ENCODE results near the gene LACC1.

Gene LACC1

GRCh38 chr13:43865892-43866291 is 13.8 kb upstream of the LACC1 start:
- Histone ChIP-seq H3K27me3 (replicated peaks; ENCODE audit: control insufficient read depth, insufficient read depth, low read length) (no peaks in the 10 kb centered on the region), H3K4me3 (replicated peaks; ENCODE audit: low read depth, low read length) (no peak overlapping the region), H3K36me3 (ENCODE audit: control insufficient read depth, insufficient read depth, low read length) (no peaks in the 10 kb centered on the region)
- TF ChIP-seq, protein P1, sequence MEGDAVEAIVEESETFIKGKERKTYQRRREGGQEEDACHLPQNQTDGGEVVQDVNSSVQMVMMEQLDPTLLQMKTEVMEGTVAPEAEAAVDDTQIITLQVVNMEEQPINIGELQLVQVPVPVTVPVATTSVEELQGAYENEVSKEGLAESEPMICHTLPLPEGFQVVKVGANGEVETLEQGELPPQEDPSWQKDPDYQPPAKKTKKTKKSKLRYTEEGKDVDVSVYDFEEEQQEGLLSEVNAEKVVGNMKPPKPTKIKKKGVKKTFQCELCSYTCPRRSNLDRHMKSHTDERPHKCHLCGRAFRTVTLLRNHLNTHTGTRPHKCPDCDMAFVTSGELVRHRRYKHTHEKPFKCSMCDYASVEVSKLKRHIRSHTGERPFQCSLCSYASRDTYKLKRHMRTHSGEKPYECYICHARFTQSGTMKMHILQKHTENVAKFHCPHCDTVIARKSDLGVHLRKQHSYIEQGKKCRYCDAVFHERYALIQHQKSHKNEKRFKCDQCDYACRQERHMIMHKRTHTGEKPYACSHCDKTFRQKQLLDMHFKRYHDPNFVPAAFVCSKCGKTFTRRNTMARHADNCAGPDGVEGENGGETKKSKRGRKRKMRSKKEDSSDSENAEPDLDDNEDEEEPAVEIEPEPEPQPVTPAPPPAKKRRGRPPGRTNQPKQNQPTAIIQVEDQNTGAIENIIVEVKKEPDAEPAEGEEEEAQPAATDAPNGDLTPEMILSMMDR (IDR thresholded peaks at IDR 0.05; ENCODE audit: insufficient read depth, low read length, poor library complexity, severe bottlenecking): no peak
- no peak for DNase-seq (ENCODE audit: extremely low read depth, insufficient read length)

- no peaks in the 10 kb centered on the region for H3K36me3 ChIP-seq (ENCODE audit: control insufficient read depth, insufficient read depth, low read length)
- no peak overlapping the region for H3K4me3 ChIP-seq (replicated peaks; ENCODE audit: low read depth, low read length)
- TF ChIP-seq, protein P1 (IDR thresholded peaks at IDR 0.05; ENCODE audit: insufficient read depth, low read length, poor library complexity, severe bottlenecking): no peak
- H3K27me3 ChIP-seq (replicated peaks; ENCODE audit: control insufficient read depth, insufficient read depth, low read length): no peaks in the 10 kb centered on the region
- no peak for DNase-seq (ENCODE audit: extremely low read depth, insufficient read length)
Measured at GRCh38 chr13:43872181-43872580, 7.5 kb upstream of the LACC1 start.

GRCh38 chr13:43874504-43875092 is 5.1 kb upstream of the LACC1 start:
- peak; percentile 3 for DNase-seq (ENCODE audit: extremely low read depth, insufficient read length)
- TF ChIP-seq, protein P1 (IDR thresholded peaks at IDR 0.05; ENCODE audit: insufficient read depth, low read length, poor library complexity, severe bottlenecking): peak; percentile 42
- Histone ChIP-seq H3K27me3 (replicated peaks; ENCODE audit: control insufficient read depth, insufficient read depth, low read length) (no peaks in the 10 kb centered on the region), H3K36me3 (ENCODE audit: control insufficient read depth, insufficient read depth, low read length) (no peaks in the 10 kb centered on the region), H3K4me3 (replicated peaks; ENCODE audit: low read depth, low read length) (no peak overlapping the region)

DNA sequence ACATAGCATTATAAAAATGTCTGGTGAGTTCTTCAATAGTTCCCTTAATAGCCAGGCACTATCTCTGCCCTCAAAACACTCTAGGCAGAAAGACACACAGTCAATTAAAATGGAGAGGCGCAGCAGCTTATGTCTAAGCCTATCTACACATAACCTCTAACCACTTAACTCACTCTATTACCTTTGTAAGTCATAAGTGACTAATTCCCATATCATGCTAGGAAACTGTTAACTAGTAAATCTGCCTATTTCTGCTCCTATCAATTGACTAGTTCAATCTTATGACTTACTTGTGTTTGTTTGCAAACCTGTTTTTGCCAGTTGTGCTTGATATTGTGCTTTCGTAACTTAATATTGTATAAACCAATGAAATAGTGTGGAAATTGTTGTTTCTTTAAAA is 3.3 kb upstream of the LACC1 start:
- DNase-seq (ENCODE audit: extremely low read depth, insufficient read length): no peak
- TF ChIP-seq, protein P1 (IDR thresholded peaks at IDR 0.05; ENCODE audit: insufficient read depth, low read length, poor library complexity, severe bottlenecking): no peak
- Histone ChIP-seq H3K27me3 (replicated peaks; ENCODE audit: control insufficient read depth, insufficient read depth, low read length) (no peaks in the 10 kb centered on the region), H3K36me3 (ENCODE audit: control insufficient read depth, insufficient read depth, low read length) (no peaks in the 10 kb centered on the region), H3K4me3 (replicated peaks; ENCODE audit: low read depth, low read length) (no peak overlapping the region)

- Histone ChIP-seq H3K36me3 (ENCODE audit: control insufficient read depth, insufficient read depth, low read length) (no peaks in the 10 kb centered on the region), H3K27me3 (replicated peaks; ENCODE audit: control insufficient read depth, insufficient read depth, low read length) (no peaks in the 10 kb centered on the region), H3K4me3 (replicated peaks; ENCODE audit: low read depth, low read length) (no peak overlapping the region)
- DNase-seq (ENCODE audit: extremely low read depth, insufficient read length): no peak
- TF ChIP-seq, protein P1 (IDR thresholded peaks at IDR 0.05; ENCODE audit: insufficient read depth, low read length, poor library complexity, severe bottlenecking): no peak
Measured at GRCh38 chr13:43877326-43877725, 2.4 kb upstream of the LACC1 start.

GRCh38 chr13:43877766-43878165 is 1.9 kb upstream of the LACC1 start:
- Histone ChIP-seq H3K27me3 (replicated peaks; ENCODE audit: control insufficient read depth, insufficient read depth, low read length) (no peaks in the 10 kb centered on the region), H3K4me3 (replicated peaks; ENCODE audit: low read depth, low read length) (no peak overlapping the region), H3K36me3 (ENCODE audit: control insufficient read depth, insufficient read depth, low read length) (no peaks in the 10 kb centered on the region)
- DNase-seq (ENCODE audit: extremely low read depth, insufficient read length): peak; percentile 2
- TF ChIP-seq, protein P1 (IDR thresholded peaks at IDR 0.05; ENCODE audit: insufficient read depth, low read length, poor library complexity, severe bottlenecking): no peak

Data from GM06990 (cell line).